GM18951 (cell line): ENCODE data around the gene CTTN.
"Not testable (repeated sequence)": the region's sequence is repeated elsewhere in the genome, so short reads cannot be mapped to it uniquely, and the experiment has no call there.

Experiments used
- POLR2A ChIP-seq: IDR thresholded peaks from 4 replicates; pipeline ENCODE4 v1.6.1; 2011; ENCODE audit warnings: mild to moderate bottlenecking; ENCODE audit not compliant: insufficient read length, insufficient read depth; ENCODE audit errors: extremely low read depth
- in situ Hi-C: fragments of 300-500 bp; cut with MboI; formaldehyde crosslinking; loops from one replicate; pipeline ENCODE4 v1.12.0; 2022; ENCODE audit warnings: low sequenced_read_pairs, mixed read lengths, inconsistent platforms; ENCODE audit not compliant: unreplicated experiment

Gene CTTN

GRCh38 chr11:70407121-70407520, 8.8 kb downstream of the CTTN start:
- TF ChIP-seq POLR2A = no peak
- in situ Hi-C loops = no loop called here

GRCh38 chr11:70407814-70408213, 9.5 kb downstream of the CTTN start:
- TF ChIP-seq POLR2A = no peak
- in situ Hi-C loops = no loop called here

- in situ Hi-C loops = not testable (repeated sequence)
Measured at GRCh38 chr11:70408326-70408725, 10.0 kb downstream of the CTTN start.

- in situ Hi-C loops = no loop called here
- TF ChIP-seq POLR2A = no peak
Measured at GRCh38 chr11:70409437-70409836, 11.1 kb downstream of the CTTN start.

GRCh38 chr11:70409871-70410270, 11.5 kb downstream of the CTTN start:
- in situ Hi-C loops = no loop called here
- no peak for TF ChIP-seq POLR2A

GRCh38 chr11:70410276-70411205, 12.2 kb downstream of the CTTN start:
- no peak for TF ChIP-seq POLR2A
- in situ Hi-C loops = no loop called here

GRCh38 chr11:70411713-70412452, 13.6 kb downstream of the CTTN start:
- in situ Hi-C loops = no loop called here

GRCh38 chr11:70413151-70413550, 14.8 kb downstream of the CTTN start:
- in situ Hi-C loops = no loop called here
- no peak for TF ChIP-seq POLR2A

More at GRCh38 chr11:70411713-70412452, 13.6 kb downstream of the CTTN start:
- no peak for TF ChIP-seq POLR2A

GRCh38 chr11:70414341-70415100, 16.2 kb downstream of the CTTN start:
- TF ChIP-seq POLR2A = no peak
- in situ Hi-C loops = no loop called here

- in situ Hi-C loops = no loop called here
- no peak for TF ChIP-seq POLR2A
Measured at GRCh38 chr11:70415191-70415590, 16.9 kb downstream of the CTTN start.

GRCh38 chr11:70415642-70416395, 17.5 kb downstream of the CTTN start:
- no peak for TF ChIP-seq POLR2A
- in situ Hi-C loops = no loop called here

GRCh38 chr11:70416881-70417280, 18.6 kb downstream of the CTTN start:
- in situ Hi-C loops = no loop called here
- no peak for TF ChIP-seq POLR2A
